HEK293T (cell line): ENCODE results near the gene TMEM60.

ENCODE experiments used
- BHLHE40 ChIP-seq: fragments of 450-650 bp; IDR thresholded peaks from 2 replicates; pipeline ENCODE4 v1.6.1; 2016; ENCODE audit warnings: mild to moderate bottlenecking, moderate library complexity, borderline replicate concordance
- FOXK2 ChIP-seq: fragments of 450-650 bp; IDR thresholded peaks from 2 replicates; pipeline ENCODE4 v1.6.1; 2016; ENCODE audit warnings: mild to moderate bottlenecking
- SP1 ChIP-seq: fragments of 450-650 bp; IDR thresholded peaks from 2 replicates; pipeline ENCODE4 v1.6.1; 2017
- SUZ12 ChIP-seq: fragments of 450-650 bp; IDR thresholded peaks from 2 replicates; pipeline ENCODE4 v1.6.1; 2016; ENCODE audit warnings: mild to moderate bottlenecking

- TF ChIP-seq SP1, result no peak
- TF ChIP-seq BHLHE40, result no peak
- no peak for TF ChIP-seq FOXK2
- no peak for TF ChIP-seq SUZ12
Observed at GRCh38 chr7:77799078-77799964, 1.1 kb upstream of the TMEM60 start.
